ENCODE measurements around the gene KDSR.
A peak's percentile ranks its signal among the peaks of the same experiment; 100 is the strongest.

KDSR gene

DNA sequence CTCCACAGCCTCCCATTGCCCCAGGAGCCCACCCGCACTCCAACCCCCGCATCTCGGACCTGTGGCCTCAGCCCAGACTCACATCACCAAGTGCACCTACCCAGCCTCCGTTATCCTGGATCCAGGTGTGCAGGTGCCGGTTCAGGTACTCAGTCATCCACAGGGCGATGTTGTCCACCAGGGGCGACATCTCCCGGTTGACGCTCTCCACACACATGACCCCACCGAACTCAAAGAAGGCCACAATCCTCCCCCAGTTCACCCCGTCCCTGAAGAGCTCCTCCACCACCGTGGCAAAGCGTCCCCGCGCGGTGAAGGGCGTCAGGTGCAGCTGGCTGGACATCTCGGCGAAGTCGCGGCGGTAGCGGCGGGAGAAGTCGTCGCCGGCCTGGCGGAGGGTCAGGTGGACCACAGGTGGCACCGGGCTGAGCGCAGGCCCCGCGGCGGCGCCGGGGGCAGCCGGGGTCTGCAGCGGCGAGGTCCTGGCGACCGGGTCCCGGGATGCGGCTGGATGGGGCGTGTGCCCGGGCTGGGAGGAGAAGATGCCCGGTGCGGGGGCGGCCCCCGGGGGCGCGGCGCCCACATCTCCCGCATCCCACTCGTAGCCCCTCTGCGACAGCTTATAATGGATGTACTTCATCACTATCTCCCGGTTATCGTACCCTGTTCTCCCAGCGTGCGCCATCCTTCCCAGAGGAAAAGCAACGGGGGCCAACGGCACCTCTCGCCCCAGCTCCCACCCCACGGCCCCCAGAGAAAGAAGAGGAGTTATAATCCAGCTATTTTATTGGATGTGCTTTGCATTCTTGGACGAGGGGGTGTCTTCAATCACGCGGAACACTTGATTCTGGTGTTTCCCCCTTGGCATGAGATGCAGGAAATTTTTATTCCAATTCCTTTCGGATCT, 48.8 kb downstream of the KDSR start:
- Histone ChIP-seq H3K4me3 (ENCODE audit: low read depth, low read length) (peak overlapping the region; percentile 66), H3K9ac (ENCODE audit: low read depth, low read length) (no peak overlapping the region), H3K27me3 (ENCODE audit: control insufficient read depth, insufficient read depth, low read length) (peaks cover 39% of the 10 kb centered on the region), H3K9me3 (ENCODE audit: control insufficient read depth, insufficient read depth, low read length) (no peaks in the 10 kb centered on the region), H3K36me3 (ENCODE audit: control insufficient read depth, insufficient read depth, low read length) (no peaks in the 10 kb centered on the region), H3K4me1 (ENCODE audit: control insufficient read depth, insufficient read depth, low read length) (peaks cover 4% of the 10 kb centered on the region)

DNA sequence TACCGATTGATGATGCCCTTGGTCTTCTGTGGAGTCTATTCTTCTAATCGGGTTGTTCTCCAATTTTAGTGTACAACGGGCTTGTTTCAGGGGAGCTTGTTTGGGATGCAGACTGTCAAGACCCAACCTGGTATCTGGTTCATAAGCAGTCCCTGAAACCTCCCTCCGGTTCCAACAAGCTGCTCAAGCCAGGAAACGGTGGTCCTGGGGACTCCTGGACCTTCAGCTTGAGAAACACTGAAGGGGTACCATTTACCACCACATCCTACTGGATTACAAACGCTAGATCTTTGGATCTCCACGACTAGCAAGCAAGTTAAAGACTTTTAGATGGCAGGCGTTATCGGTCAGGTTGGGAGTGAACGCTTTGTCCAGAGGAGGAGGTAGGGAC, 49.5 kb downstream of the KDSR start:
- no peak overlapping the region for H3K9ac ChIP-seq (ENCODE audit: low read depth, low read length)
- peaks cover 4% of the 10 kb centered on the region for H3K4me1 ChIP-seq (ENCODE audit: control insufficient read depth, insufficient read depth, low read length)
- no peaks in the 10 kb centered on the region for H3K36me3 ChIP-seq (ENCODE audit: control insufficient read depth, insufficient read depth, low read length)
- H3K27me3 ChIP-seq (ENCODE audit: control insufficient read depth, insufficient read depth, low read length): peaks cover 39% of the 10 kb centered on the region
- no peaks in the 10 kb centered on the region for H3K9me3 ChIP-seq (ENCODE audit: control insufficient read depth, insufficient read depth, low read length)
- peak overlapping the region; percentile 66 for H3K4me3 ChIP-seq (ENCODE audit: low read depth, low read length)

DNA sequence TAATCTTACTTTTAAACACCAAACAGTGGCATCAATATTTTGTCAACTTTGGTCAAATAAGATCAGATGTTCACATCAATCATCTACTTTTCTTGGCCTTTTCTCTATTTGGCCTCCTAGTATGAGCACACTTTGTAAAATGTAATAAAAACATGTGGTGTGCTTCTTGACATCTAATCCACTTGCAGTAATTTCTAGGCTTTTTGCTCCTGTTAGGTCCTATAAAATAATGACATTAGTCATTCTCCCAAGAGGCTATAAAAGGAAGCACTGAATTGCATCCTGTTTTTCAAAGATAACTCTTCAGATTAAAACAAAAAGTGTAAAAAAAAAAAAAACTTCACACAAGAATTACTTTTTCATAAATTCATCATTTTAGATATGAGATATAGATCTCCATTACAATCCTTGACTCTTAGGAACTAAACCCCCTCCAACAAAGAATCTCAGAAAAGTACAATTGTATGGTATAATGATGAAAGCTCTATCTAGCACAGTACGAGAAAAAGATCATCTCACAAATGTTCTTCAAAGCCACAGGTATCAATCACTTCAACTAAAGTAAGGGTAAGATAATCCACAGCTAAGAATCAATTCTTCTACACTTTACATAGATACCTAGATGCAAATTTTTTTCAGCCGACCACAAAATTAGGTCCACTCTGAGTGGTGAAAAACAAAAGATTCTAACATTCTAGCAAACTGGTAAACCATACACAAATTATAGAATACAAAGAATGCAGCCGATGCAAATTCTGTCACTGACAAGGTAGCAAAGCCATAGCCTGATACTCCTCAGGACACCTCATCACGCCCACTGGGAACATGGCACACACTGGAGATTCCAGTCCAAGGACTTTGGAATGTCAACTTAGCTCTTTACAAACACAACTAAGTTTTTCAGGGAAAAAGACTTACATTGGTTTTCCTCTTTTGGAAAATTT, 50.1 kb downstream of the KDSR start:
- H3K9ac ChIP-seq (ENCODE audit: low read depth, low read length): no peak overlapping the region

GRCh38 chr18:63315876-63316275, 51.1 kb downstream of the KDSR start:
- no peaks in the 10 kb centered on the region for H3K9me3 ChIP-seq (ENCODE audit: control insufficient read depth, insufficient read depth, low read length)
- no peaks in the 10 kb centered on the region for H3K36me3 ChIP-seq (ENCODE audit: control insufficient read depth, insufficient read depth, low read length)
- no peak overlapping the region for H3K4me3 ChIP-seq (ENCODE audit: low read depth, low read length)
- peaks cover 33% of the 10 kb centered on the region for H3K27me3 ChIP-seq (ENCODE audit: control insufficient read depth, insufficient read depth, low read length)
- no peak overlapping the region for H3K9ac ChIP-seq (ENCODE audit: low read depth, low read length)
- peaks cover 4% of the 10 kb centered on the region for H3K4me1 ChIP-seq (ENCODE audit: control insufficient read depth, insufficient read depth, low read length)

More for the DNA sequence above, 50.1 kb downstream of the KDSR start:
- H3K4me1 ChIP-seq (ENCODE audit: control insufficient read depth, insufficient read depth, low read length): peaks cover 4% of the 10 kb centered on the region
- H3K27me3 ChIP-seq (ENCODE audit: control insufficient read depth, insufficient read depth, low read length): peaks cover 39% of the 10 kb centered on the region
- H3K4me3 ChIP-seq (ENCODE audit: low read depth, low read length): no peak overlapping the region
- H3K9me3 ChIP-seq (ENCODE audit: control insufficient read depth, insufficient read depth, low read length): no peaks in the 10 kb centered on the region
- H3K36me3 ChIP-seq (ENCODE audit: control insufficient read depth, insufficient read depth, low read length): no peaks in the 10 kb centered on the region

GRCh38 chr18:63315131-63315662, 51.8 kb downstream of the KDSR start:
- Histone ChIP-seq H3K4me1 (ENCODE audit: control insufficient read depth, insufficient read depth, low read length) (peaks cover 4% of the 10 kb centered on the region), H3K36me3 (ENCODE audit: control insufficient read depth, insufficient read depth, low read length) (no peaks in the 10 kb centered on the region), H3K4me3 (ENCODE audit: low read depth, low read length) (no peak overlapping the region), H3K9me3 (ENCODE audit: control insufficient read depth, insufficient read depth, low read length) (no peaks in the 10 kb centered on the region), H3K9ac (ENCODE audit: low read depth, low read length) (no peak overlapping the region), H3K27me3 (ENCODE audit: control insufficient read depth, insufficient read depth, low read length) (peaks cover 29% of the 10 kb centered on the region)

DNA sequence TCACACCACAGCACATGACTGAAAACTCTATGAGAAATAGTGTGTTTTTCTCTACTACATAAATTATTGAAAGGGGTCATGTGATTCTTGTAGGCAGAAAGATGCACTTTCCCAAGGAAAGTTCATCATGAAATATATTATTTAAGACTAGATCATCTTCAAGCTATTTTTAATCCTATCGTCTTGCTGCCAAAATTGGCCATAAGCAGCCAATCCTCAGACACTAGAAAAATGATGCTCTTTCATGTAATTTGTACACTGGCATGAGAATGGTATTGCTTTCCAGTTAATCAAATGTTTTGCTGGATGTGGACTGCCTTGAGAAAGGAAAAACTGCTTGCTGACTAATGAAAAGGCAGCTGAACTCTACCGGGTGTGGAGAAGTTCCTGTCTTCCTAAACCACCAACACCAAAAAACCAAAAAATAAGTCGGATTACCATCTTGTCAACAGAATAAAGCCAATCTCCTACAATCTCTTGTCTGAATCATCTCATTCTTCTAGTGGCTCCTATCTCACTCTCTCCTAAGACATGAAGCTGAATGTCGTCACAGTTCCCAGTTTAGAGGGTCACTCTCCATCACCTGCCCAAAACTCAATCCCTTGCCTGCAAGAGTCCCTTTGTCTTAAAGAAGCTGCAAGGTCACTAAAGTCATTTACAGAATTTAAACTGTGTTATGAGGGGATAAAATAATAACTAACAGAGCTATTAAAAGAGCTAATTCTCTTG, 52.8 kb downstream of the KDSR start:
- no peak overlapping the region for H3K4me3 ChIP-seq (ENCODE audit: low read depth, low read length)
- H3K9me3 ChIP-seq (ENCODE audit: control insufficient read depth, insufficient read depth, low read length): no peaks in the 10 kb centered on the region
- peaks cover 4% of the 10 kb centered on the region for H3K4me1 ChIP-seq (ENCODE audit: control insufficient read depth, insufficient read depth, low read length)
- H3K9ac ChIP-seq (ENCODE audit: low read depth, low read length): no peak overlapping the region
- H3K27me3 ChIP-seq (ENCODE audit: control insufficient read depth, insufficient read depth, low read length): peaks cover 29% of the 10 kb centered on the region
- no peaks in the 10 kb centered on the region for H3K36me3 ChIP-seq (ENCODE audit: control insufficient read depth, insufficient read depth, low read length)

DNA sequence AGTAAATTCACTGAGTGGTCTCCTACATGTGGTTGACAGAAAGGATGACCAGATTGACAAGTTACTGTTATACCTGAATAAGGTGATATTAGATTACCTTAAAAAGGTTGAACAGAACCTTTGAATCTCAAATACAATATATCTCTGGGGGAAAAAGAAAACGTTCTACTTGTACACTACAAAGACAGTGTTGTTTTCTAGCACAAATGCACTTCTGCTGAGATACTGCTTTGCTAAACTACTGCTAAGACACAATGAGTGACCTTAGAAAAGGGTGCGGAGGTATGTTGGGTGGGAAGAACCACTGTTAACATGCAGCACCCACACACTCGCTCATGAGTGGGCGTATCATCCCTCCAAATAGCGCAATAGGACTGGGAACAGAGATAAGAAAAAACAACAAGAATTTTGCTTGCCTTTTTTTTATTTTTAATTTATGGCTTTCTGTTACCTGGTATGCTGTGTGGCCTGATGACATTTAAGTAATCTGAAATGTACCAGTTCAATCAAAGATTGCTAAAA, 53.5 kb downstream of the KDSR start:
- Histone ChIP-seq H3K27me3 (ENCODE audit: control insufficient read depth, insufficient read depth, low read length) (peaks cover 21% of the 10 kb centered on the region), H3K9ac (ENCODE audit: low read depth, low read length) (no peak overlapping the region), H3K4me1 (ENCODE audit: control insufficient read depth, insufficient read depth, low read length) (no peaks in the 10 kb centered on the region), H3K4me3 (ENCODE audit: low read depth, low read length) (no peak overlapping the region), H3K9me3 (ENCODE audit: control insufficient read depth, insufficient read depth, low read length) (no peaks in the 10 kb centered on the region), H3K36me3 (ENCODE audit: control insufficient read depth, insufficient read depth, low read length) (no peaks in the 10 kb centered on the region)

GRCh38 chr18:63312737-63313395, 54.1 kb downstream of the KDSR start:
- Histone ChIP-seq H3K9ac (ENCODE audit: low read depth, low read length) (no peak overlapping the region), H3K9me3 (ENCODE audit: control insufficient read depth, insufficient read depth, low read length) (no peaks in the 10 kb centered on the region), H3K27me3 (ENCODE audit: control insufficient read depth, insufficient read depth, low read length) (peaks cover 16% of the 10 kb centered on the region), H3K4me3 (ENCODE audit: low read depth, low read length) (no peak overlapping the region), H3K36me3 (ENCODE audit: control insufficient read depth, insufficient read depth, low read length) (no peaks in the 10 kb centered on the region), H3K4me1 (ENCODE audit: control insufficient read depth, insufficient read depth, low read length) (no peaks in the 10 kb centered on the region)

GRCh38 chr18:63312019-63312409, 55.0 kb downstream of the KDSR start:
- no peak overlapping the region for H3K9ac ChIP-seq (ENCODE audit: low read depth, low read length)
- no peaks in the 10 kb centered on the region for H3K36me3 ChIP-seq (ENCODE audit: control insufficient read depth, insufficient read depth, low read length)
- no peak overlapping the region for H3K4me3 ChIP-seq (ENCODE audit: low read depth, low read length)
- peaks cover 8% of the 10 kb centered on the region for H3K27me3 ChIP-seq (ENCODE audit: control insufficient read depth, insufficient read depth, low read length)
- H3K4me1 ChIP-seq (ENCODE audit: control insufficient read depth, insufficient read depth, low read length): no peaks in the 10 kb centered on the region
- no peaks in the 10 kb centered on the region for H3K9me3 ChIP-seq (ENCODE audit: control insufficient read depth, insufficient read depth, low read length)

DNA sequence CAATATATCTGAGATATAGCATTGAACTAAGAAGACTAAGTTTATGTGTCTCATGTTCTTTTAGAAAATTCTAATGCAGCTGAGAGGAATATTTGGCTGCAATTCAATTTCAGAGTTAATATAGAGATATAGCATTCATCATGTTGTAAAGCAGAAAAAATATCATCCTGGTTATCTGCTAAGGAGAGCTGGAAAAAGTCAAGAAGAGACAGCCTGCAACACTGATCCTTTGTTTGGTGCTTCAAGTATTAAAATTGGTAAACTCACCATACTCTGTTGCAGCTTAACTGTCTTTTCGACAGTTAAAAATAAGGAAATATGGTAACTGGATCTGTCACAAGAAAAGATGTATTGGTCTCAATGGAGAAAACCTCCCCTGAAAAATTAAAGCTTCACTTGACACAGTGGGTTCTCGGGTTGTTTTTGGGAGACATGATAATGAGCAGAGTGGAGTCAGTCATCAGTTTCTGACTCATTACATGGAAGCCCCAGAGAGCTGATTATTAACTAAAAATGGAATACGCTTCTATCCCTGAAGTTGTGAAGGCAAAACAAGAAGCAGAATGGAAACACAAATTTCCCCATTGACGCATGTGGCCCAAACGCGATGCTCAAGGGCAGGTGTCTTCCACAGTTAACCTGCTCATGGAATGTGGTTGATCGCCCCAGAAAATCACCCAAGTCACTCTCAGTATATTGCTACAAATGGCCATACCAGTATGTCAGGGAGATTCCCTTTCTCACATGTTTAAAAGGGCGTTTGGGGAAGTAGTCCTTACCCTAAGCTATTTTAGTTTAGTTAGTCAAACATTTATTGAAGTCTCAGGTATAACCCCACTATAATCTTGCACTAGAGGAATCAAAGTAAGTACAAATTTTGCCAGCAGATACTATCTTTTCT, 55.6 kb downstream of the KDSR start:
- Histone ChIP-seq H3K4me3 (ENCODE audit: low read depth, low read length) (no peak overlapping the region), H3K36me3 (ENCODE audit: control insufficient read depth, insufficient read depth, low read length) (no peaks in the 10 kb centered on the region), H3K27me3 (ENCODE audit: control insufficient read depth, insufficient read depth, low read length) (peaks cover 1% of the 10 kb centered on the region), H3K9ac (ENCODE audit: low read depth, low read length) (no peak overlapping the region), H3K9me3 (ENCODE audit: control insufficient read depth, insufficient read depth, low read length) (no peaks in the 10 kb centered on the region), H3K4me1 (ENCODE audit: control insufficient read depth, insufficient read depth, low read length) (no peaks in the 10 kb centered on the region)
